Right lobe of liver (tissue), 4 donors: Measurements from ENCODE around the gene SLN.

Source experiments
- POLR2A ChIP-seq: fragments of 450-650 bp; IDR thresholded peaks from one replicate; pipeline ENCODE4 v1.6.1; 2017; ENCODE audit warnings: antibody characterized with exemption, mild to moderate bottlenecking
- TF ChIP-seq, protein P1 (sequence below), 4 donors: fragments of 200-600 bp in 3 of 4; fragments of 450-650 bp in 1 of 4; IDR thresholded peaks; one replicate each; pipeline versions ENCODE4 v1.5.1 to v1.8.0; 2016 to 2022; ENCODE audit warnings: antibody characterized with exemption in 4 of 4, mild to moderate bottlenecking in 2 of 4
- donor health status: DM: no; HTN: no; CAD: no.
- donor health status: DM: no; HTN: no; CAD: no.
- donor health status: DM: no; HTN: yes; CAD: no.

DNA sequence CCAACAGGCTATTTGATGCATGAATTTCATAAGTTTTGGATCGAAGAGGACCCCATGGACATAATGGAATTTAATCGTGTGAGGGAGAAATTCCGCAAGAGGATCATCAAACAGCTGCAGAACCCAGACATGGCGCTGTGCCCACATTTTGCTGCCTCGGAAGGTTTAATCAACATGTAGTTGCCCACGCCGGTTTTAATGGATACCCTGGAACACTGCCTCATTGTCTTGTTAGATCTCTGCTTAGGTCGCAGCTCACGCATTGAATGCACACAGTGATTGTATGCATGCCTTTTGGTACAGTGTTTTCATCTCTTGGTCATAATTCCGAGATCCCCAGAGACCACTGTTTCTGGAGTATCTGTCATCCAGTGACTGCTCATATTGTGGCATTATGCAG lies 46.8 kb downstream of the SLN start:
- TF ChIP-seq, protein P1, sequence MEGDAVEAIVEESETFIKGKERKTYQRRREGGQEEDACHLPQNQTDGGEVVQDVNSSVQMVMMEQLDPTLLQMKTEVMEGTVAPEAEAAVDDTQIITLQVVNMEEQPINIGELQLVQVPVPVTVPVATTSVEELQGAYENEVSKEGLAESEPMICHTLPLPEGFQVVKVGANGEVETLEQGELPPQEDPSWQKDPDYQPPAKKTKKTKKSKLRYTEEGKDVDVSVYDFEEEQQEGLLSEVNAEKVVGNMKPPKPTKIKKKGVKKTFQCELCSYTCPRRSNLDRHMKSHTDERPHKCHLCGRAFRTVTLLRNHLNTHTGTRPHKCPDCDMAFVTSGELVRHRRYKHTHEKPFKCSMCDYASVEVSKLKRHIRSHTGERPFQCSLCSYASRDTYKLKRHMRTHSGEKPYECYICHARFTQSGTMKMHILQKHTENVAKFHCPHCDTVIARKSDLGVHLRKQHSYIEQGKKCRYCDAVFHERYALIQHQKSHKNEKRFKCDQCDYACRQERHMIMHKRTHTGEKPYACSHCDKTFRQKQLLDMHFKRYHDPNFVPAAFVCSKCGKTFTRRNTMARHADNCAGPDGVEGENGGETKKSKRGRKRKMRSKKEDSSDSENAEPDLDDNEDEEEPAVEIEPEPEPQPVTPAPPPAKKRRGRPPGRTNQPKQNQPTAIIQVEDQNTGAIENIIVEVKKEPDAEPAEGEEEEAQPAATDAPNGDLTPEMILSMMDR (IDR thresholded peaks at IDR 0.05) = no peak
- TF ChIP-seq POLR2A = no peak
